ENCODE results near the gene OR52K1. TPM values are rescaled to one million over a fixed set of nuclear protein-coding genes. Genes with fewer than 3 reads are reported as not detected.
"Not testable (repeated sequence)": the region's sequence is repeated elsewhere in the genome, so short reads cannot be mapped to it uniquely, and the experiment has no call there.

The OR52K1 gene
- total and polyA plus RNA-seq, 2 donors from 2014 or later = not detected

GRCh38 chr11:4527926-4528325, 45.5 kb downstream of the OR52K1 start:
- TF ChIP-seq CTCF (IDR thresholded peaks at IDR 0.05; ENCODE audit: borderline replicate concordance, extremely low read depth, insufficient read depth) = no peak
- Histone ChIP-seq H3K4me1 (ENCODE audit: control insufficient read depth in 2 of 3, insufficient read depth in 2 of 3, low read depth in 1 of 3, low read length in 3 of 3) (no peaks in the 10 kb centered on the region), H3K27me3 (ENCODE audit: control insufficient read depth, insufficient read depth, low read length) (no peaks in the 10 kb centered on the region), H3K27ac (ENCODE audit: low read depth in 2 of 2, low read length in 2 of 2) (no peak overlapping the region), H3K4me3 (ENCODE audit: low read length in 3 of 3) (no peak overlapping the region), H3K9me3 (ENCODE audit: control insufficient read depth in 2 of 3, insufficient read depth in 1 of 3, low read length in 3 of 3) (no peaks in the 10 kb centered on the region), H3K36me3 (ENCODE audit: control insufficient read depth in 2 of 3, insufficient read depth in 3 of 3, low read length in 3 of 3) (no peaks in the 10 kb centered on the region), H3K9ac (ENCODE audit: low read length in 3 of 3) (no peak overlapping the region)
- no peak for FAIRE-seq
- DNase-seq = no peak
- intact Hi-C loops (cut with DNase I) = no loop called here

GRCh38 chr11:4531686-4532085, 49.2 kb downstream of the OR52K1 start:
- H3K9ac ChIP-seq (ENCODE audit: low read length in 3 of 3); H3K27ac ChIP-seq (ENCODE audit: low read depth in 2 of 2, low read length in 2 of 2); H3K4me1 ChIP-seq (ENCODE audit: control insufficient read depth in 2 of 3, insufficient read depth in 2 of 3, low read depth in 1 of 3, low read length in 3 of 3); H3K9me3 ChIP-seq (ENCODE audit: control insufficient read depth in 2 of 3, insufficient read depth in 1 of 3, low read length in 3 of 3); intact Hi-C loops (cut with DNase I); H3K36me3 ChIP-seq (ENCODE audit: control insufficient read depth in 2 of 3, insufficient read depth in 3 of 3, low read length in 3 of 3); DNase-seq; H3K4me3 ChIP-seq (ENCODE audit: low read length in 3 of 3); H3K27me3 ChIP-seq (ENCODE audit: control insufficient read depth, insufficient read depth, low read length); FAIRE-seq: not testable (repeated sequence)

GRCh38 chr11:4539603-4540219, 57.3 kb downstream of the OR52K1 start:
- Histone ChIP-seq H3K27me3 (ENCODE audit: control insufficient read depth, insufficient read depth, low read length) (no peaks in the 10 kb centered on the region), H3K9ac (ENCODE audit: low read length in 3 of 3) (no peak overlapping the region), H3K4me1 (ENCODE audit: control insufficient read depth in 2 of 3, insufficient read depth in 2 of 3, low read depth in 1 of 3, low read length in 3 of 3) (no peaks in the 10 kb centered on the region), H3K36me3 (ENCODE audit: control insufficient read depth in 2 of 3, insufficient read depth in 3 of 3, low read length in 3 of 3) (no peaks in the 10 kb centered on the region), H3K9me3 (ENCODE audit: control insufficient read depth in 2 of 3, insufficient read depth in 1 of 3, low read length in 3 of 3) (no peaks in the 10 kb centered on the region), H3K27ac (ENCODE audit: low read depth in 2 of 2, low read length in 2 of 2) (no peak overlapping the region), H3K4me3 (ENCODE audit: low read length in 3 of 3) (no peak overlapping the region)
- TF ChIP-seq CTCF (IDR thresholded peaks at IDR 0.05; ENCODE audit: borderline replicate concordance, extremely low read depth, insufficient read depth) = peak; percentile 53
- FAIRE-seq (peak; percentile 29), DNase-seq (peak in 2 of 5 donors; percentile 21 to 51)
- intact Hi-C loops (cut with DNase I) = no loop called here

- Histone ChIP-seq H3K36me3 (ENCODE audit: control insufficient read depth in 2 of 3, insufficient read depth in 3 of 3, low read length in 3 of 3) (no peaks in the 10 kb centered on the region), H3K9ac (ENCODE audit: low read length in 3 of 3) (no peak overlapping the region), H3K4me1 (ENCODE audit: control insufficient read depth in 2 of 3, insufficient read depth in 2 of 3, low read depth in 1 of 3, low read length in 3 of 3) (no peaks in the 10 kb centered on the region), H3K27ac (ENCODE audit: low read depth in 2 of 2, low read length in 2 of 2) (no peak overlapping the region), H3K4me3 (ENCODE audit: low read length in 3 of 3) (no peak overlapping the region), H3K27me3 (ENCODE audit: control insufficient read depth, insufficient read depth, low read length) (no peaks in the 10 kb centered on the region), H3K9me3 (ENCODE audit: control insufficient read depth in 2 of 3, insufficient read depth in 1 of 3, low read length in 3 of 3) (no peaks in the 10 kb centered on the region)
- intact Hi-C loops (cut with DNase I) = no loop called here
- TF ChIP-seq CTCF (IDR thresholded peaks at IDR 0.05; ENCODE audit: borderline replicate concordance, extremely low read depth, insufficient read depth) = no peak
- FAIRE-seq (no peak), DNase-seq (no peak)
Observed at GRCh38 chr11:4541071-4541470, 58.6 kb downstream of the OR52K1 start.

Other genes with a start within 250 kb of the OR52K1 start
- gene OR52B4, start 114.3 kb upstream of the OR52K1 start, total RNA-seq = not detected
- gene OR52B4, start 114.3 kb upstream of the OR52K1 start, polyA plus RNA-seq (ENCODE audit: insufficient read depth, low read depth, low replicate concordance) = not detected
- 23.5 TPM for gene TRIM21, start 88.9 kb upstream of the OR52K1 start, total RNA-seq
- 23.1 TPM for gene TRIM21, start 88.9 kb upstream of the OR52K1 start, polyA plus RNA-seq (ENCODE audit: insufficient read depth, low read depth, low replicate concordance)
- not detected for gene OR52K2, start 33.4 kb upstream of the OR52K1 start, total RNA-seq
- gene OR52K2, start 33.4 kb upstream of the OR52K1 start, polyA plus RNA-seq (ENCODE audit: insufficient read depth, low read depth, low replicate concordance) = not detected
- gene OR52M1, start 62.5 kb downstream of the OR52K1 start, total RNA-seq = not detected
- not detected for gene OR52M1, start 62.5 kb downstream of the OR52K1 start, polyA plus RNA-seq (ENCODE audit: insufficient read depth, low read depth, low replicate concordance)
- not detected for gene OR52I2, start 99.1 kb downstream of the OR52K1 start, total RNA-seq
- gene OR52I2, start 99.1 kb downstream of the OR52K1 start, polyA plus RNA-seq (ENCODE audit: insufficient read depth, low read depth, low replicate concordance) = not detected
- not detected for gene OR52I1, start 111.4 kb downstream of the OR52K1 start, total RNA-seq
- gene OR52I1, start 111.4 kb downstream of the OR52K1 start, polyA plus RNA-seq (ENCODE audit: insufficient read depth, low read depth, low replicate concordance) = not detected
- 18.3 TPM for gene TRIM68, start 125.6 kb downstream of the OR52K1 start, total RNA-seq
- gene TRIM68, start 125.6 kb downstream of the OR52K1 start, polyA plus RNA-seq (ENCODE audit: insufficient read depth, low read depth, low replicate concordance) = 11.3 TPM
- gene OR51D1, start 154.8 kb downstream of the OR52K1 start, total RNA-seq = not detected
- not detected for gene OR51D1, start 154.8 kb downstream of the OR52K1 start, polyA plus RNA-seq (ENCODE audit: insufficient read depth, low read depth, low replicate concordance)
- gene OR51E1, start 161.3 kb downstream of the OR52K1 start, total RNA-seq = 1.4 TPM
- 1.7 TPM for gene OR51E1, start 161.3 kb downstream of the OR52K1 start, polyA plus RNA-seq (ENCODE audit: insufficient read depth, low read depth, low replicate concordance)
- 1.2 TPM for gene OR51E2, start 215.2 kb downstream of the OR52K1 start, total RNA-seq
- gene OR51E2, start 215.2 kb downstream of the OR52K1 start, polyA plus RNA-seq (ENCODE audit: insufficient read depth, low read depth, low replicate concordance) = 0.95 TPM
- not detected for gene MMP26, start 222.1 kb downstream of the OR52K1 start, total RNA-seq
- not detected for gene MMP26, start 222.1 kb downstream of the OR52K1 start, polyA plus RNA-seq (ENCODE audit: insufficient read depth, low read depth, low replicate concordance)